Measurements from ENCODE around the gene PARD3B.

The PARD3B gene

DNA sequence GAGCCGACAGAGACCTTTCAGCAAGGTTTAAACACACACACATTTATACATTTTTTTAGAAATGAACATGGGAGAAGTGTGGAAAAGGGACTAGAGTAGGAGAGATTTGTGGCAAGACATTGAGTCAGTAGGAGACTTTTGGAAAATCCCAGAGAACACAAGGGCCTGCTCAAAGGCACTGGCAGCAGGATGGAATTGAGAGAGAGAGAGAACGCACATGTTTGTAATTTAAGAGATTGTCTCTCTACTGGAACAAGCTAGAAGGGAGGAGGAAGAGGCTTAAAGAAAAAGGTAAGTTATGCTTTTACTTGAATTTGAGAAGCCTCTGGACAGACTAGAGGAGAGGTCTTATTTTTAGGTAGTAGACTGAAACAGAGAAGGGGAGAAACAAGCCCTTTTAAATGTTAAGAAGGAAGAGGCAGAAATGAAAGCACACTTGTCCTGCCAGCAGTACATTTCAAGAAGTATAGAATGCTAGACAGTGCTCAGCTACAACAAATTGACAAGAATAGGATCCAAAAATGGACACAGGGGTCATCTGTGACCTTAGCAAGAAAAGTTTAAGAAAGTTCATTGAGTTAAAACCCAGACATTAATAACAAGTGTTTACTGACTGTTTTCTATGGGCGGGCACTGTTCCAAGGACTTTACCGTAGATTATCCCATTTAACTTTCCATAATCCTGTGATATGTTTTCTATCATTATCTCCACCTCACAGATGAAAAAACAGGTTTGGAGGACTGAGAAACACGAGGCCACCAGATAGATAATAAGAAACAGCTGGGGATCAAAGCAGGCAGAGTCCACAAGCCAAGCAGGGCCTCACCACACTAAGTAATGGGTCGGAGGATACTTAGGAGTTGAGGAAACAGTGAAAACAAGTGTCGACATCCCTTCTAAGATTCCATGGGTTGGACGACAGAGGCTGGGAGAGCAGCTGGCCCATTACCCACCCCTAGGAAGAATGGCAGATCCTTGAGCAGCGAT, 830.5 kb downstream of the PARD3B start:
- no peak for DNase-seq

DNA sequence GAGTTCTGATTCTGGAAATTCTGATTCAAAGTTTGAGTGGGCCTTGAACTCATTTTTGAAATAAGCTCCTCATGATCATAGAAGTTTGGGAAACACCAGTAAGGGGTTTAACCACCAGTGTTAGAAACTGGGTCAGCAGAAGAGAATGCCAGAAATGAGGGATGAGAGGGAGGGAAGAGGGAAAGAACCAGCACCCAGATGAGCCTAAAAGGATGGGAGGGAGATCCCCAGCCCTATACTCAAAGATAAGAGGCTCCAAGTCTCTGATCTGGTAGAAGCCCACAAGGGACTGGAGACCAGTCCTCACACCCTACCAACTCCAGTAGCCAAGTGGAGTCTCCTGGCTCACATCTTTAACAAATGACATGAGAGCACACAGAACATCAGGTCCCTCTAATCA, 832.0 kb downstream of the PARD3B start:
- DNase-seq, result no peak

DNA sequence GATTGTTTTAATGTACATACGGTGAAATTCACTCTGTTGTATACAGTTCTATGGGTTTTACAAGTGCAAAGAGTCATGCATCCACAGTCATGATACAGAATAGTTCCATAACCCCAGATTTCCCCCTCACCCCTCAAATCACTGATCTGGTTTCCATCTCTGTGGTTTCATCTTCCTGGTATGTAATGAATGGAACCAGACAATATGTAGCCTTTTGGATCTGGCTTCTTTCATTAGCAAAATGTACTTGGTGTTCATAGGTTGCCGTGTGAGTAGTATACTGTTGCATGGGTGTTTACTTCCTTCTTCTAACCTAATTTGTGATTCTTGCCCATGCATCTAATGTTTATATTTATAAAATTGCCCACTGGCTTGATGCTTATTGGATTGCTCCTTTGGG, 838.3 kb downstream of the PARD3B start:
- DNase-seq, result no peak

DNA sequence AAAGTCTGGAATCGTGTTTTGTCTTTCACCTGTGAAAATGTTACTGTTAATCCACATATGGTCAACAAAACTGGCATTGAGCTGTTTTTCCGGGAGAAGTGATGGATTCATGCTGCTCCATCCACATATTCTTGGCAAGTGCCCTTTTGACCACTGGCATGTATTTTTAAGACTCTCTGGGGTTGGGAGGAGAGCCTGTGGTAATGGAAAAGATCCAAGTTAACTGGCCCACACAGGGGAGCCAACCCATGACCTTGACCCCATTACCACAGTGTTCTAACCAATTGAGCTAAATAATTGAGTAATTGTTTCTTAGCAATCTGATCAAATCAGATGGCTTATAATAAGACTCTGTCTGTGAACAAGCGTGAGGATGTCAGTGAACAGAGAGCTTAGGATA, 840.8 kb downstream of the PARD3B start:
- DNase-seq, result no peak

DNA sequence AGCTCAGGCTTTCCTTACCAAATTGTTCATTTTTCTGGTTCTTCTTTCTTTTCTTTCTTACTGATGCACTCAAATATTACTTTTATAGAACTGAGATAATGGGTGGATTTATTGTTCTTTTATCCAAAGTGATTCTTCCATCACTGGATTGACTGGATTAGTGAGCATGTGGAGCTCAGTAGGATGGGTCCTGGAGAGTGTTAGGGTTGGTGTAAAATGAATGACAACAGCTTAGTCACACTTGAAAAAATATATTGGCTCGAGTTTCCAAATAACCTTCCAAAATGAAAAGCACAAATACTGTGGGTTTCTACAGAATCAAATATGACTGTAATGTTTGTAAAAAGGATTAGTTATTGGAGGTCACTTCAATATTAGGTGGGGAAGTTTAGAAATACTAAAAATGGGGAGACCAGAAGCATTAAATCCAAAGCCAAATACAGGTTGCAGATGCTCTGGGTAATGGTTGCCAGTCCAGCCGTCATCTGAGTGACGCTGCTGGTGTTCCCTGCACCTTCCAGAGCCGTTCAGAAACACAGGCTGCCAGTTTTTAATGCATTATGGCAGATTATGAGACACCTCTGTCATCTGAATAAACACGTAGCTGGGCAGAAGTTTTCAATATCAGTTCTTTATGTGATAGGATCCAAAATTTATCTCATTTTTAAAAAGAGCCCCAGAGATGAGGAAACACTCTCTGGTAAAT, 842.2 kb downstream of the PARD3B start:
- no peak for DNase-seq

DNA sequence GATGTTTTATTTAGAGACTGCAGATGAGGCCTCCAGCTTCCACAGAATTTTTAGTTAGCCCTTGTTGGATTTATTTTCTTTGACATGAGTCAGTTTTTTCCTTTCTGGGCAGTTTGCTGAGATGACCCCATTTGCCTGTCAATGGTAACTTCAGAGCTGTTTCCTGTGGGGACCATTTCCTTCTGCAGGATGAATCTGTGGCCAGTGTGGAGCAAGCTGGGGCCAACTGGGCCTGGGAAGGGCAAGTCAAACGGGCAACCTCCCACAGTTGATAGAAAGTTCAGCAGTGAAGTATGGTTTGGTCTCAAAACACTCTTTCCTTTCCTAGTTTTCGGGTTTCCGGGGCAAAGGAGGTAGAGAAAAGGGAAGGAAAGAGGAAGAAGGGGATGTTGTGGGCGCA, 845.6 kb downstream of the PARD3B start:
- DNase-seq, result no peak

DNA sequence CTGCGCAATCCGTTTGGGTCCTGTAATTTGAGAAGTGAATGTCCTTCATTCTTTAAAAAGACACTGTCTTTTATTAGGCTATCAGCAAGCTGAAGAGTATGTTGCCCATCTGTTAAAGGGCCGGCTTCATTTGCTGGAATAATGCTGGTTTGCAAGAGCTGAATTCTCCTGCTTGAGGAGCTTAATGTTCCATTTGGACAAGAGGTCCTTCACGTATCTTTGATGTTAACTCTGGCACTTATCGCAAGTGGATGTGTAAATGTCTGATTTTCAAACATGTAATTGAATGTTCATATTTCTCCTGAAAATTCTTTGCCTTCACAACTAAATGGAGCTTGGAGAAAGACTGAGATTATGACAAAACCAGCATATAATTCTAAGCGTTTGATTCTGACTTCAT, 856.2 kb downstream of the PARD3B start:
- DNase-seq, result no peak

DNA sequence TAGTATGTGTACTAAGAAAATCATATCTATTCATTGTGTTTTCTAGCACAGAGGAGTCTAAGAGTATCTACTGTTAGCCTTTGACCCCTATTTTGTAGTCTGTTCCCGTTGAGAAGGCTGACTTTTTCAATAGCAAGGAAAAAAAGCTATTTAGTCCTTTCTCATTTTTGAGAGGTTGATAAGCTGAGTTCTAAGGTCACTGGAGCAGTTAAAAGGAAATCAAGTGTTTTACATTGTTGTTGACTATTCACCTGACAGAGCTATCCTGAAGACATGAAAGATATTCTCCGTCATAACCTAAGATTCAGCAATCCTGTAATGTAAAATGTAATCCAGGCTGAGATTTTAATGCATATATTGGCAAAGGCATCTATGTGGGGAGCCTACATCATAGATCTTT, 856.7 kb downstream of the PARD3B start:
- no peak for DNase-seq

DNA sequence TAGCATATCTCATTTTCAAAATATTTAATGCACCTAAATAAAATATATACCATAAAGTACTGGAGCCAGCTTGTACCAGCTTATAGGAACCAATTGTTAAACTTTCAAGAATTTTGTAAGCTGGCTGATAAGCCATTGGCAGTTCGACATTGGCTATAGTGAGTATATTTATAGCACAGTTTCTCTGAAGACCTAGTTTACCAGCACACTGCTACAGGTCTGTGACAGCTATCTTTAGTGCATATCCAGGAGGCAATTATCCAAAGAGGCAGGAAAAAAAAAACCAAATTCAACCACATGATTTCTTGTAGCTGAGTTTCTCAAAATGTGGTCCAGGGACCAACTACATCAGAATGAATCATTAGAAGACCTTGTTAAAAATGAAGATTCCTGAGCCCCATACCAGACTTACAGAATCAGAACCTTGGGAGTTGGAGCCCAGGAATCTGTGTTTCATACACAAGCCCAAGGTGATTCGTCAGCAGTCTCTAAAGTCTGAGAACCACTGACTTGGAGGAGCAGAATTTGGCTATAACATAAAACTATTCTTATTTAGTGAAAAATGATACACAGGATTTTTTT, 858.1 kb downstream of the PARD3B start:
- no peak for DNase-seq

DNA sequence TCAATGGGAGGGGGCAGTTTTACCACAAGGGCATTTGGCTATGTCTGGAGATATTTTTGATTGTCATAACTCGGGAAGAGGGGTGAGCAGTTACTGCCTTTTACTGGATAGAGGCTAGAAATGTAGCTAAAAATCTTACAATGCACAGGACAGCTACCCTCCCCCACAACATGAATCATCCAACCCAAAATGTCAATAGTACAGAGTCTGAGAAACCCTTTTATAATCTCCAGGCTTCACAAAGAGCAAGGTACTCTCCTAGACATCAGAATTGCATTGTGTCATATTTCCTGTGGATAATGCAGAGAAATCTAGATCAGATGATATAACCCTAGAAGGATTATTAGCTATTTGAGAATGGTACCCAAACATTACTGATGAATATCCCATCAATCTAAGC, 859.9 kb downstream of the PARD3B start:
- DNase-seq, result no peak

DNA sequence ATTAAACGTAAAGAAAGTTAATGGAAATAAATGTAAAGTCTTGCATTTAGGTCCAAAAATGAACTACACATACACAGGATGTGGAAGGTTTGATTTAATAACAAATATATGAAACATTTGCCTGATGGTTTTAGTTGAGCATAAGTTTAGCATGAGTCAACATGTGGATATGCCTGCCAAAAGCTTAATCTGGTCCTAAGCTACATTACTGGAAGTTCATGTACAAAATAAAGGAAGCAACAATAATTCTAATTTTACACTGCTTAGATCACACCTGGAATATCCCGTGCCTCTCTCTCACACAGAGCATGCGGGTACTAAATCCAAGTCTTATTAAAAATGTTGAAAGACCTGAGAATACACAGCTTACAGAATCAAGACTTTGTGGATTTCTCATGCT, 860.5 kb downstream of the PARD3B start:
- DNase-seq, result no peak

DNA sequence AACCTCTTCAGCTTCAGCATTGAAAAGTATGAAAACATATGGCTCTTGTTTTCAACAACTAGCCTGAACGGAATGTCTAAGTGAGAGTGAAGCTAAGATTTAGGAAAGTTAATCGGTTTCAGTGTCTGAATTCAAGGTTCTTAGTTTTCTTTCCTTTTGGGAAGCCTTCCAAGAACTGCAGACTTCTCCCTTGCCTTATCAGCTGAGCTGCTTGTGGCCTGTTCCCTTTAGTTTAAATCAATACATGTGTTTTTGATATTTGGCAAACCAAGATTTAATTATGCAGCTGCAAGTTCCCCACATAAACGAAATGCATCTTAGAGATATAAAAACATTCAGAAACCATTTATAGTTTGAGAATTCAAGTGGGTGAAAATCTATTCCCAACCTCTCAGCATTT, 862.7 kb downstream of the PARD3B start:
- DNase-seq, result no peak

DNA sequence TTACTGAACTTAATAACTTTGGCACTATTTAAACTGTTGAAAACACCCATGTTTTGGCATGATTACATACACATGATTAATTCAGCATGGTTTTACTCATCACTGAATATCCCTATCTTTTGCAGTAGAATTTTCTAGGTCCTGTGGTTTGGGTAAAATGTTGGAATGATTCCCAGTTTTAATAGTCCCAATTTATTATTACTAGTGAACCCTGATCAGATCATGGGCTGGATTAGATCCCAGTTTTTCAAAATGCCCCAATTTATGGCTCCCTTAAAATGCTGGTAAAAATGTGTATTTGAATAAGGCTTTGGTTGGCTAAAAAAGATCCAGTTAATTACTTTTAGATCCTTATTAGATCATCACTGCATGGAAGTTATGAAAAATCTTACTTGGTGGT, 863.4 kb downstream of the PARD3B start:
- DNase-seq, result no peak

DNA sequence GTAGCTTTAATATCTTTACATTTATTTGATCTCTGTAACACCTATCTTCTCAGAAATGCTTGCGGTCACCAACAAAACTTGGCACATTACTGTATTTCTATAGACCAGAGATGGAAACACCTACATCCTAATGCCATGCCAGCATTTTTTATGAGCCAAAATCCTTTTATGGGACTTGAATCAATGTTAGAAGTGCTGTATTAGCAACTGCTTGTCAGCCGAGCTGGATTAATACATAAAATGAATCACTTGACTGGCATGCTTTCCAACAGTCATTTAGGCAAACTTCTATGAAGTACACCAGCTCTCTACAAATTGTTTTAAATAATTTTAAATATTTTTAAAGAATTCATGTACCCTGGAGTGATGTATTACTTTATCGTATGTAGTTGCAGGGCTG, 864.1 kb downstream of the PARD3B start:
- DNase-seq, result no peak

DNA sequence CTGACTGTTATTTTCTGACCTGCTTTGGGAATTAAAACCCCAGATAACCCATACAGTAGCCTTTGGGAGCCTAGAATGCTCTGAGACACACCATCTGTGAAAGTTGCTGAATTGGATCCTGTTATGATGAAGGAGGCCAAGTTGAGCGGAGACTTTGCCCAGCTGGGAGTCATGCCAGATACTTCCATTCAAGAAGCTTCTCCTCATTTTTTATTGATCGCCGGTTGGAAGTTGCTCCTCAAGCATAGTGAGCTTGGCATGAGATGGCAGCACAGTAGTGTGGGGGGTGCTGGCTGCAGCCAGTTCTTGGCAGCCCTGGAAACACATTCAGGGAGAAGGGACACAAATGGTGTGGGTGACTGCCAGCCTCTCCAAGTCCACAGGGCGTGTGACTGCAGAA, 866.3 kb downstream of the PARD3B start:
- no peak for DNase-seq

DNA sequence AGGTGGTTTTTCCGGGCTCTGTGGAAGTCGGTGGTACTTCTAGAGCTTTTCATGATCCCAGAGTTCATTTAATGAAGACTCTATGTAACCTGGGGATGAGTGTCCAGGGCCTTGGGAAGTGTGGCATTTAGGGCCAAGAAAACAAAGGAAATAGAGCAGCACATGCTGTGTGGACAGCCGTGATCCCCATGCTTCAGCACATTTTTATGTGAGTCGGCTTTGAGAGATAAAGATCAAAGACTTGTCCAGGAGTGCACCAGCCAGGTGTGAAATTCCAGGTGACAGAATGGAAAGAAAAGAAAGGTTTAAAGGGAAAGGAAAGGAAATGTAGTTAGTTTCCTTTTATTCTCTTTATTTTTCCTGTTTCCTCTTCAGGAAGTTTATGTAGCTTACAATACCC, 879.1 kb downstream of the PARD3B start:
- DNase-seq, result no peak

DNA sequence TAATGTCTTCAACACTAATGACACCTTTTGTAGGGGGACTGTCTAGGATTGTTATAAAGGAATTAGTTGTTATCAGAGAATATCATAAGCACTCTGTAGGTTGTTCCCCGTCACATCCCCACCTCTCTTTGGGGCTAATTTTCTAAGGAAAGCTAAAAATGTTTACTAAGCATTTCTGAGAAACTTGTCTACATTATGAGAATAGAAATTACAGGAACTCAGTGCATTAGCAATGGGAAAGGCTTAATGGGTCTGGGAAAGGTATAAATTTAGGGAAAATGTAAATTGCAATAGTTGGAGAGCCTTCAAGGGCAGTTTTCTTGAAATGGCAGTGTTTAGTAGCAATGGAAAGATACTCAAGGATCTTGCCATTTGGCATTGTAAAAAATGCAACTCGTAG, 879.8 kb downstream of the PARD3B start:
- no peak for DNase-seq

DNA sequence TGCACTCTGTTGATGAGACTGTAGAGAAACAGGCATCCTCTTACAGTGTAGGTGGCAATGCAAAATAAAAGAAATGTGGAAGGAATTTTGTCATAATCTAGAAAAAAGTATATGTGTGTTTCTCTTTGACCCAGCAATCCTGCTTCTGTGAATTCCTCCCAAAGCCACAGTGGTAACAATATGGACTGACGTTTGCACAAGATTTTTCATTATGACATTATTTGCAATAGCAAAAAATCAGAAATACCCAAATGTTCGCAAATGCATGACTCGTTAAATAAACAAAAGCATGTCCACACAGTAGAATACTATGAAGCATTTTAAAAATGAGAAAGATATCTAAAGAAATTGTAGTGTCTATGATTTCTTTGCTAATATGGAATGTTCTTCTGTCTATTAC, 881.8 kb downstream of the PARD3B start:
- DNase-seq, result no peak

DNA sequence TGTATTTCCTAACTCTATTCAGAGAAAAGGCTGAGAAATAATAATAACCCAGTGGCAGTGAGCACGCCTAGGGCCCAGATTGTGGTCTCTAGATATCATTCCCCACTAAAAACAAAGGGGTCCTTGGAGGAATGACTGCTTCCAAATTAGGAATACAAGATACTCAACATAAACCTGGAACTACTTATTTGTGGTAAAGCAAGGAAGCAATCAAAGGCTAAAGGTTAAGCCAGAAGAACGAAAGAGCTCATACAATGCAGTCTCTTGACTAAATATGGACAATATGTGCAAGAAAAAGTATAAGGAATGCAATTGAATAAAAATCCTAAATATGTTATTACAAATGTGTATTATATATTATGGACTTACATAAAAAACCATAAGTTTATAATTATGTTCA, 883.5 kb downstream of the PARD3B start:
- no peak for DNase-seq

DNA sequence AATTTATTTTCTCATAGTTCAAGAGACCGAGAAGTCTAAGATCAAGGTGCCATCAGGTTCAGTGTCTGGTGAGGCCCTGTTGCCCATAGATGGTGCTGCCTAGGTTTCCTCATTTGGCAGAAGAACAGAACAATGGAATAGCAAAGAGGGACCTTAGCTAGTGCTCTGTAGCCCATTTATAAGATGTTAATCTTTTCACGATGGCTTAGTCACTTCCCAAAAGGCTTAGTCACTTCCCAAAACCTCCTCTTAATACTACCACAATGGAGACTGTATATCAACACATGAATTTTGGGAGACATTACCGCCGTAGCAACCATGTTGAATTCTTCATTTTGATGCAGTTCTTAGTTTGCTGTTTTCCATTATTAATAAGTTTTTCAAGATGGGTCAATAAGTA, 890.7 kb downstream of the PARD3B start:
- peak in 1 of 3 donors; percentile 2 for DNase-seq

DNA sequence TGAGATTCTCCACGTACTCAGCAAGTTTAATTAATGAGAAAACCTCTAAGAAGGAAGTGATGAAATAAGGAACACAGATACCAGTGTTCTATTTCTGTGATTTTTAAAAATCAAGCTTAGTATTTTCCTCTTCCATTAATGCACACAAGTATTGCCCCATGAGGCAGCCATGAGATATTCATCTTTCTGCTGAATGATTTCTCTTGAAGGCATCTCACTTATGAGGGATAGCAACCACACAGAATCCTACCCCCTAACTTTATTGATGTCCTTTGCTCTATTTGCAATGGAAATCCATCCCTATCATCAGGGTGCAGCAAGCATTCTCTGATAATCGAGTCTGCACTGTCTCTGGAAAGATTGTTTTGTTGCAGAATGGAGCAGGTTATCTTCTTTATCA, 893.0 kb downstream of the PARD3B start:
- no peak for DNase-seq

DNA sequence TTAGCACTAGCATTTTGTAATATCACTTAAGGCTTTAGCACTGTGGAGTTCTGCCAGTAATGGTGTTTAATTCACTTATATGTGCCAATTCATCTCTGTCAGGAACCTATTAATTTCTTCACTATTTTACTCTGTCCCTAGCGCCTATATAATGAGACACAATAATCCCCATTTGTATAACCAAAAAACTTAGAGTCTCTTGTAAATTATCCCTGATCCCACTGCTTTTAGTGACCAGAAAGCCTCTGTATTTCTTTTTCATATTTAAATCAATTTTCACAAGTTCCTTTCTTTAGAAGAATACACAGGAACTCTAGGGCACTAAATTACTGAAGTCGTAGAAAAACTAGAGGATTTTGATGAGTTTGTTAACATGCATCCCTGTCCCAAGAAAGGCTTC, 894.3 kb downstream of the PARD3B start:
- no peak for DNase-seq

DNA sequence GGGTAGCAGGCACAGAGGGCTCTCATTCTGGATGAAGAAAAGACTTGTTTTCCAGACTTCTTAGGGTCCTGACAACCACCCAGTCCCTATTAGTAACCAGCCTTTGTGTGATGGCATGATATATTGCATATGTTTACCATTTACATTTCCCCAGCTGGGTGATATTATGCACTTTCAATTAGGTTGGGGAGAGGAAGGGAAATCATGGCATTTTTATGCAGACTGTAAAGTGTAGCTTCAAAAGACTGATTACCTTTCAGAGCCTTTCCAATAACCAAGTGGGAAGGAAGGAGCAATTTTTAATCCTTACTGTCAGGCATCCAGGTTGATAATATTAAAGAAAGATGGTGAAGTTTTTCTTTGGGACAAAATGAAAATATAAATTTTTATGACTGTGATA, 896.2 kb downstream of the PARD3B start:
- no peak for DNase-seq

DNA sequence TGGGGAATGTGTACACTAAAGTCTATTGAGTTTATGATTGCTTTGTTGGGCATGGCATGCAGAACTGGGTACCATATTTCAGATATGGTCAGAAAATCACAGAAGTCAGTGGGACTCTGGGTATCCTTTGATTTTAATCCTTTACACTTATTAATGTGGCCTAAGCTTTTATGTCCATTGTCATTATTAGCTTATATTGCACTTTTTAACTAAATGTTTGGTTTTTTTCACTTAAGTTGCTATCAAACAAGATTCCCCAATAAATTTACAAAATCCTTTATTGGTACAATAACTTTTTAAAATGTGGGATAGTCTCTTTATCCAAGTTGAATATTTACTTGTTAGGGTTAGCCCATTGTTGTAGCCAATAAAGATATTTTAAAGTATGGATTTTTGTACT, 902.9 kb downstream of the PARD3B start:
- no peak for DNase-seq
